GM19438 (cell line): ENCODE results near the gene GDPD1.
"Not testable (repeated sequence)": the region's sequence is repeated elsewhere in the genome, so short reads cannot be mapped to it uniquely, and the experiment has no call there.

Experiments used
- ATAC-seq: cut with Tn5 transposase; IDR thresholded peaks from one replicate; pipeline ENCODE4 v1.9.1; 2021; ENCODE audit warnings: low read depth; ENCODE audit not compliant: unreplicated experiment

Gene GDPD1

GRCh38 chr17:59238906-59239305 lies 18.6 kb downstream of the GDPD1 start:
- no peak for ATAC-seq

- no peak for ATAC-seq
Measured at GRCh38 chr17:59244081-59244480, 23.8 kb downstream of the GDPD1 start.

- ATAC-seq, result no peak
Measured at GRCh38 chr17:59254742-59255141, 34.4 kb downstream of the GDPD1 start.

GRCh38 chr17:59257101-59257500 lies 36.8 kb downstream of the GDPD1 start:
- no peak for ATAC-seq

- no peak for ATAC-seq
Measured at GRCh38 chr17:59260722-59261121, 40.4 kb downstream of the GDPD1 start.

GRCh38 chr17:59266745-59267144 lies 46.4 kb downstream of the GDPD1 start:
- no peak for ATAC-seq

GRCh38 chr17:59267776-59268175 lies 47.5 kb downstream of the GDPD1 start:
- no peak for ATAC-seq

- ATAC-seq, result no peak
Measured at GRCh38 chr17:59275618-59276017, 55.3 kb downstream of the GDPD1 start.

GRCh38 chr17:59277031-59277430 lies 56.7 kb downstream of the GDPD1 start:
- ATAC-seq, result no peak

- no peak for ATAC-seq
Measured at GRCh38 chr17:59278406-59278805, 58.1 kb downstream of the GDPD1 start.

- ATAC-seq, result no peak
Measured at GRCh38 chr17:59284317-59284716, 64.0 kb downstream of the GDPD1 start.

- no peak for ATAC-seq
Measured at GRCh38 chr17:59287452-59287851, 67.1 kb downstream of the GDPD1 start.

- no peak for ATAC-seq
Measured at GRCh38 chr17:59287891-59288290, 67.6 kb downstream of the GDPD1 start.

- no peak for ATAC-seq
Measured at GRCh38 chr17:59289981-59290301, 69.6 kb downstream of the GDPD1 start.

GRCh38 chr17:59290302-59290998 lies 70.1 kb downstream of the GDPD1 start:
- not testable (repeated sequence) for ATAC-seq

- no peak for ATAC-seq
Measured at GRCh38 chr17:59292174-59292523, 71.8 kb downstream of the GDPD1 start.

GRCh38 chr17:59296190-59296589 lies 75.9 kb downstream of the GDPD1 start:
- ATAC-seq, result no peak

- ATAC-seq, result no peak
Measured at GRCh38 chr17:59298521-59298920, 78.2 kb downstream of the GDPD1 start.

- ATAC-seq, result no peak
Measured at GRCh38 chr17:59299400-59300092, 79.2 kb downstream of the GDPD1 start.

GRCh38 chr17:59300941-59301340 lies 80.6 kb downstream of the GDPD1 start:
- no peak for ATAC-seq

GRCh38 chr17:59304811-59305210 lies 84.5 kb downstream of the GDPD1 start:
- no peak for ATAC-seq

GRCh38 chr17:59310263-59310920 lies 90.1 kb downstream of the GDPD1 start:
- no peak for ATAC-seq
